ENCODE data around the gene SPOPL. TPM values are rescaled to one million over a fixed set of nuclear protein-coding genes. Genes with fewer than 3 reads are reported as not detected.

The SPOPL gene
- total RNA-seq, 4 donors from 2014 or later, result 20.6 to 40.1 (median 29.7) TPM

DNA sequence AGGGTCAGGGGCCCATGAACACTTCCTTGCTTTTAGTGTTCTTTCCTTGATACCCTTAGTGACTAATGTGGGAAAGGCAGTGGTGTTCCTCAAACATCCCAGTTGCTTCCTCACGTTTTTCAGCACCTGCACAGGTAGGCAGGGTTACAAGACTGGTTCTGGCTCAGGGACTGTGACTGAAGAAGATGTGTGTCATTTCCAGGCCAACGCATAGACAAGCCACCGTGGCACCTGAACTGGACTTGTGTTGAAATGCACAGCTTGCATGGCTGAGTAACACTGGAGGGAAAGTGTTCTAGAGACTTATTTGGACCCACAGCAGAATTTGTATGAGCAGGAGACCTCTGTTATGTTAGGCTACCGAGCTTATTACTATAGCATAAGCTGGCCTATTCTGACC lies 107.9 kb downstream of the SPOPL start:
- no peak overlapping the region for H3K4me3 ChIP-seq (ENCODE audit: low read depth, poor library complexity, severe bottlenecking)
- intact Hi-C loops (cut with DNase I; ENCODE audit: low total_unique reads), result no loop called here
- TF ChIP-seq, protein P1, sequence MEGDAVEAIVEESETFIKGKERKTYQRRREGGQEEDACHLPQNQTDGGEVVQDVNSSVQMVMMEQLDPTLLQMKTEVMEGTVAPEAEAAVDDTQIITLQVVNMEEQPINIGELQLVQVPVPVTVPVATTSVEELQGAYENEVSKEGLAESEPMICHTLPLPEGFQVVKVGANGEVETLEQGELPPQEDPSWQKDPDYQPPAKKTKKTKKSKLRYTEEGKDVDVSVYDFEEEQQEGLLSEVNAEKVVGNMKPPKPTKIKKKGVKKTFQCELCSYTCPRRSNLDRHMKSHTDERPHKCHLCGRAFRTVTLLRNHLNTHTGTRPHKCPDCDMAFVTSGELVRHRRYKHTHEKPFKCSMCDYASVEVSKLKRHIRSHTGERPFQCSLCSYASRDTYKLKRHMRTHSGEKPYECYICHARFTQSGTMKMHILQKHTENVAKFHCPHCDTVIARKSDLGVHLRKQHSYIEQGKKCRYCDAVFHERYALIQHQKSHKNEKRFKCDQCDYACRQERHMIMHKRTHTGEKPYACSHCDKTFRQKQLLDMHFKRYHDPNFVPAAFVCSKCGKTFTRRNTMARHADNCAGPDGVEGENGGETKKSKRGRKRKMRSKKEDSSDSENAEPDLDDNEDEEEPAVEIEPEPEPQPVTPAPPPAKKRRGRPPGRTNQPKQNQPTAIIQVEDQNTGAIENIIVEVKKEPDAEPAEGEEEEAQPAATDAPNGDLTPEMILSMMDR (IDR thresholded peaks at IDR 0.05), result no peak
- no peak for TF ChIP-seq POLR2A (IDR thresholded peaks at IDR 0.05)
- DNase-seq (ENCODE audit: low spot score in 2 of 2), result no peak
- WGBS, 2 donors, result 84 to 90% methylated on average over 4 of the region's 4 CpGs

DNA sequence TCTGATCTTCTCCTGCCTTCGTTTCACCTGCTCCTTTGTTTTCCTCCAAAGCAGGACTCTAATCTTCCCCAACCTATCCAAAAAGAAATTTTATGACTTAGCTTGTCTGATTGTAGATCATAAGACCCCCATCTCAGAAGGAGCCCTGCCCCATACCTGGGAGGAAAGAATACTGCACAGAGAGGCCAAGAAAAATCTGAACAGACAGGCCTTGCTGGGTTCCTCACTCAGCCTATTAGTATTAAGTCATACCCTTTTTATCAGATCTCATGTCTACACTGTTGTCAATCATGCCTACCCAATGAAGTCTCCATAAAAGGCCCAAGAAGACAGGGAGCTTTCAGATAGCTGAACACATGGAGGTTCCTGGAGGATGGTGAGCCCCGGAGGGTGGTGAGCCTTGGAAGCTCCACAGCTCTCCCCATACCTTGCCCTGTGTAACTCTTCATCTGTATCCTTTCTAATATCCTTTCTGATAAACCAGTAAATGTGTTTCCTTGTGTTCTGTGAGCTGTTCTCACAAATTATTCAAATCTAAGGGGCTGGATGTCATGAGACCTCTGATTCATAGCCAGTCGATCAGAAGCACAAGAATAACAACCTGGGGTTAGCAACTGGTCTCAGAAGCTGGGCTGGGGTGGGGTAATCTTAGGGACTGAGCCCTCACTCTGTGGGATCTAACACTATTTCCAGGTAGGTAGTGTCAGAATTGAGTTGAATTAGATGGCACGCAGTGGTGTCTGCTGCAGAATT lies 108.8 kb downstream of the SPOPL start:
- intact Hi-C loops (cut with DNase I; ENCODE audit: low total_unique reads), result no loop called here
- no peak for DNase-seq (ENCODE audit: low spot score in 2 of 2)
- WGBS, 2 donors, result 82 to 94% methylated on average over 4 of the region's 4 CpGs
- no peak for TF ChIP-seq POLR2A (IDR thresholded peaks at IDR 0.05)
- TF ChIP-seq, protein P1 (IDR thresholded peaks at IDR 0.05), result no peak
- H3K4me3 ChIP-seq (ENCODE audit: low read depth, poor library complexity, severe bottlenecking), result no peak overlapping the region

DNA sequence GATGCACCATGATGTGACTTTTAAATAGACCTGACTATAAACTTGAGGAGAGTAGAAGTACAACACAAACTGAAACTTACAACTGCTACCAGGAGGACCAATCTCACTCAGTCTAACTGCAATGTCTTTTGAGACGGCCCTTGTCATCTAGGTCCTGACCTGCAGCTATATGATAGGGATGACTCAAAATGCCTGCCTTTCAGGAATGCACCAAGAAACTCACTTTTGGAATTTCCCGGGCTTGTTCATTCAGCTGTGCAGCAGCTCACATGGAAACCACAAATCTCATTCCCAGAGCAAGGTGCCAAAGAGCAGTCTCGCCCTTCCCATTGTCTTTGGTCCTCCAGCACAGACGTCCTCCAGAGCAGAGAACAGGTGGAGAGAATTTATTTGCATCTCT lies 113.7 kb downstream of the SPOPL start:
- intact Hi-C loops (cut with DNase I; ENCODE audit: low total_unique reads), result no loop called here
- WGBS, 2 donors, result 44 to 60% methylated on average over 4 of the region's 4 CpGs
- H3K4me3 ChIP-seq (ENCODE audit: low read depth, poor library complexity, severe bottlenecking), result no peak overlapping the region
- DNase-seq (ENCODE audit: low spot score in 2 of 2), result no peak
- TF ChIP-seq, protein P1 (IDR thresholded peaks at IDR 0.05), result no peak
- no peak for TF ChIP-seq POLR2A (IDR thresholded peaks at IDR 0.05)

DNA sequence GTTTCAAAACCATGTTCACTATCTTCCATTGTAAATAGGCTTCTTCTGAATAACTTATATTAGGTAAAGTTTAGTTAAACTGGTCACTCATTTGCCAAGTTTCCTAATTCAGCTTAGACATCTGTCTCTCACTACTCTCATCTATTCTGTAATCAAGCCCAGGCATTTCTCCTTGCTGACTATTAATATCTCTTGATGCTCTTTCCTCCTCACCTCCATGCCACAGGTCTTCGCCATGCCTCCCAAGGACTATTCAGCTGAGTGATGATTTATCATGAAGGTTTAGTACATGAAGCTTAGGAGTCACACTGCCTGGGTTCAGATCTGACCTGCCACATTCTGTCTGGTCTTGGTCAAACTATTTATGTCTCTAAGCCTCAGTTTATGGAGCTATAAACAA lies 115.5 kb downstream of the SPOPL start:
- no peak for DNase-seq (ENCODE audit: low spot score in 2 of 2)
- H3K4me3 ChIP-seq (ENCODE audit: low read depth, poor library complexity, severe bottlenecking), result no peak overlapping the region
- 91 to 96% methylated on average over 1 of the region's 1 CpG for WGBS, 2 donors
- intact Hi-C loops (cut with DNase I; ENCODE audit: low total_unique reads), result no loop called here
- no peak for TF ChIP-seq POLR2A (IDR thresholded peaks at IDR 0.05)
- TF ChIP-seq, protein P1 (IDR thresholded peaks at IDR 0.05), result no peak

DNA sequence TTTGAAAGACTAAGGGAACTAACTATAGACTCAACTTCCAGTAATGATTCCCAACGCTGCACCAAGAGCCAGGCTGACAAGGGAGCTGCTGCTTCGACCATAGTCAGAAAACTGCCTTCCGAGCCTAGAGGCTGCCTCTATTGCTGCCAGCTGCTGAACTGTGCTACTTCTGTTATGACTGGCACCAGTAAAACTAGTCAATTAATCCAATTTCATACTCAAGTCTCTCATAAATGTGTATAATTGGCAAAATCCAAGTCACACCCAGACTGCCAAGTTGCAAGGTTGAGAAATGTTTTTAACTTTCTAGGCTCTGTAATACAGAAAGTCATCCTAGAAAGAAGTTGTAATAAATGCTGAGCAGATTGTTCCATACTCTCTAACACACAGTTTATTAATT lies 117.4 kb downstream of the SPOPL start:
- 47 to 54% methylated on average over 3 of the region's 3 CpGs for WGBS, 2 donors
- no peak overlapping the region for H3K4me3 ChIP-seq (ENCODE audit: low read depth, poor library complexity, severe bottlenecking)
- intact Hi-C loops (cut with DNase I; ENCODE audit: low total_unique reads), result no loop called here
- no peak for DNase-seq (ENCODE audit: low spot score in 2 of 2)
- TF ChIP-seq POLR2A (IDR thresholded peaks at IDR 0.05), result no peak
- TF ChIP-seq, protein P1 (IDR thresholded peaks at IDR 0.05), result no peak

DNA sequence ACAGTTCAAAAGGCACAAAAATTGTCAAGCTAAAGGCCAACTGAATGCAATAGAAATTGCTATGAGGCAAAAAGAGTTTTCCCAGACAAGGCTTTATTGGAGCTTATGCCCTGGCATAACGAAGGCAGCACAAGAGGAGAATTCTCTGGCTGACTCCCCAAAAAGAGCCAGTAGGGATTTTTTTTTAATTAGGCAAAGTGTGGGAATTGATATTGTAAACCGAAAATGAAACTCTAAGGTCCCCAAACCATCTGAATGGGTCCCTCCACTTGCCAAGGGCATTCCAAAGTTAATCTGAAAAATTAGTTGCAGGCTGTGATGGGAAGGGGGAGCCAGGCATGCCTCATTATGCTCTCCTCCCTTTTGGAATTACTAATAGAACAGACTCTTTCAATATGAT lies 118.9 kb downstream of the SPOPL start:
- DNase-seq (ENCODE audit: low spot score in 2 of 2), result no peak
- intact Hi-C loops (cut with DNase I; ENCODE audit: low total_unique reads), result no loop called here
- H3K4me3 ChIP-seq (ENCODE audit: low read depth, poor library complexity, severe bottlenecking), result no peak overlapping the region
- 40 to 70% methylated on average over 2 of the region's 2 CpGs for WGBS, 2 donors
- TF ChIP-seq, protein P1 (IDR thresholded peaks at IDR 0.05), result no peak
- no peak for TF ChIP-seq POLR2A (IDR thresholded peaks at IDR 0.05)
